ENCODE data around the gene TPMT. TPM values are rescaled to one million over a fixed set of nuclear protein-coding genes. Genes with fewer than 3 reads are reported as not detected.

The TPMT gene
- total RNA-seq, 1 experiment from 2014 or later = 9.7 TPM

GRCh38 chr6:18090349-18090786, 64.5 kb downstream of the TPMT start:
- Histone ChIP-seq H3K27ac (ENCODE audit: low read length) (no peak overlapping the region), H3K4me3 (ENCODE audit: low read depth in 2 of 2, low read length in 2 of 2) (no peak overlapping the region), H3K9me3 (ENCODE audit: control insufficient read depth, insufficient read depth, low read depth, low read length) (no peaks in the 10 kb centered on the region), H3K36me3 (ENCODE audit: control insufficient read depth, insufficient read depth, low read length) (no peaks in the 10 kb centered on the region), H3K4me1 (ENCODE audit: control insufficient read depth, insufficient read depth, low read length) (no peaks in the 10 kb centered on the region), H3K27me3 (ENCODE audit: control insufficient read depth, insufficient read depth, low read length) (no peaks in the 10 kb centered on the region)
- POLR2A ChIA-PET = interaction anchor here (0.6 kb wide), 1 partner anchor 172 kb away, joined by 5 read pairs; no protein-coding TSS in a partner anchor
- TF ChIP-seq POLR2AphosphoS5 (IDR thresholded peaks at IDR 0.05; ENCODE audit: low read depth, low read length) = no peak
- no peak for TF ChIP-seq SIN3A (IDR thresholded peaks at IDR 0.05; ENCODE audit: borderline replicate concordance, insufficient read depth, low read depth, low read length)
- TF ChIP-seq TCF7L2 (IDR thresholded peaks at IDR 0.05; ENCODE audit: low read depth, low read length) = no peak
- TF ChIP-seq, protein P1, sequence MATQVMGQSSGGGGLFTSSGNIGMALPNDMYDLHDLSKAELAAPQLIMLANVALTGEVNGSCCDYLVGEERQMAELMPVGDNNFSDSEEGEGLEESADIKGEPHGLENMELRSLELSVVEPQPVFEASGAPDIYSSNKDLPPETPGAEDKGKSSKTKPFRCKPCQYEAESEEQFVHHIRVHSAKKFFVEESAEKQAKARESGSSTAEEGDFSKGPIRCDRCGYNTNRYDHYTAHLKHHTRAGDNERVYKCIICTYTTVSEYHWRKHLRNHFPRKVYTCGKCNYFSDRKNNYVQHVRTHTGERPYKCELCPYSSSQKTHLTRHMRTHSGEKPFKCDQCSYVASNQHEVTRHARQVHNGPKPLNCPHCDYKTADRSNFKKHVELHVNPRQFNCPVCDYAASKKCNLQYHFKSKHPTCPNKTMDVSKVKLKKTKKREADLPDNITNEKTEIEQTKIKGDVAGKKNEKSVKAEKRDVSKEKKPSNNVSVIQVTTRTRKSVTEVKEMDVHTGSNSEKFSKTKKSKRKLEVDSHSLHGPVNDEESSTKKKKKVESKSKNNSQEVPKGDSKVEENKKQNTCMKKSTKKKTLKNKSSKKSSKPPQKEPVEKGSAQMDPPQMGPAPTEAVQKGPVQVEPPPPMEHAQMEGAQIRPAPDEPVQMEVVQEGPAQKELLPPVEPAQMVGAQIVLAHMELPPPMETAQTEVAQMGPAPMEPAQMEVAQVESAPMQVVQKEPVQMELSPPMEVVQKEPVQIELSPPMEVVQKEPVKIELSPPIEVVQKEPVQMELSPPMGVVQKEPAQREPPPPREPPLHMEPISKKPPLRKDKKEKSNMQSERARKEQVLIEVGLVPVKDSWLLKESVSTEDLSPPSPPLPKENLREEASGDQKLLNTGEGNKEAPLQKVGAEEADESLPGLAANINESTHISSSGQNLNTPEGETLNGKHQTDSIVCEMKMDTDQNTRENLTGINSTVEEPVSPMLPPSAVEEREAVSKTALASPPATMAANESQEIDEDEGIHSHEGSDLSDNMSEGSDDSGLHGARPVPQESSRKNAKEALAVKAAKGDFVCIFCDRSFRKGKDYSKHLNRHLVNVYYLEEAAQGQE (IDR thresholded peaks at IDR 0.05; ENCODE audit: insufficient read depth in 1 of 2, low read depth in 2 of 2, low read length in 1 of 2) = no peak
- no peak for TF ChIP-seq CTCF (IDR thresholded peaks at IDR 0.05)
- no TSS peak for BruUV-seq (replicated peaks)
- CTCF ChIA-PET = no interaction called here
- ATAC-seq (no peak), DNase-seq (ENCODE audit: low read depth, low spot score) (no peak)
- intact Hi-C loops (cut with micrococcal nuclease; ENCODE audit: unreplicated experiment) (no loop called here), in situ Hi-C loops (cut with HindIII; ENCODE audit: low pct_unique_long_range_greater_than_20kb, low sequenced_read_pairs) (no loop called here)

DNA sequence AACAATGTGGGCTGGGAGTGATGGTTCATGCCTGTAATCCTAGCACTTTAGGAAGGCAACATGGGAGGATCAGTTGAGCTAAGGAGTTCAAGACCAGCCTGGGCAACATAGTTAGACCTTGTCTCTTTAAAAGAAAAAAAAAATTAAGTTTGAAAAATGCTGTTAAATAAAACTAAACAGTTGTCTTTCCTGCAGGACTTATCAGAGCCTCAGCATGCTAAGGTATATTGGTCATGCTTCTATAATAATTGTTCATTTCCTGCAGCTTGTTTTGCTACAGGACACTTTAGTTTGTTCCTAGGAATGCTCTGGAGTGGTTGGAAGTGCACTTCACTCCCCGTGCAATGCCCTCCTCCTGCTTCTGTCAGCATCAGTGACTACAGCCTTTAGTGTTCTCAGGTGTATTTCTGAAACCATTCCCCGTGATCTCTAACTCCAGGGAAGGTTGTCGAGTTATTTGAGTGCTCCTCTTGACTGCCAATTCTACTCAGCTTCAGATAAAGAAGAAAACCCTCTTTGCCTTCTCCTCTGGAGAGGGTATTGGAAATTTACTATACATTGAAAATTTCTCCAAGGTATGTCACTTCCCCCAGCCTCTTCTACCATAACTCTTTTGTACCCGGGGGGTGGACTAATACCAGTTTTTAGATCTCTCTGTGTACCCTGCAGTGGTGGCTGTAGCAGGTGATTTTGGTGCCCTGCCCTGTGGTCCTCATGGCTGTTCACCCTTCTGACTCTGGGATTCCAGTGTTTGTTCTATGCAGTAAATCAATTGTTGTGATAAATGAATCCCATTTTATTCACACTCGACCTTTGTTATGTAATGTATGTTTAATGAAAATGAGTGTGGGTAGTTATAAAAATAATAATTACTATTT, 66.2 kb downstream of the TPMT start:
- H3K9me3 ChIP-seq (ENCODE audit: control insufficient read depth, insufficient read depth, low read depth, low read length) = no peaks in the 10 kb centered on the region
- no peak overlapping the region for H3K4me3 ChIP-seq (ENCODE audit: low read depth in 2 of 2, low read length in 2 of 2)
- POLR2A ChIA-PET = no interaction called here
- H3K27ac ChIP-seq (ENCODE audit: low read length) = no peak overlapping the region
- in situ Hi-C loops (cut with HindIII; ENCODE audit: low pct_unique_long_range_greater_than_20kb, low sequenced_read_pairs) (no loop called here), intact Hi-C loops (cut with micrococcal nuclease; ENCODE audit: unreplicated experiment) (no loop called here)
- TF ChIP-seq CTCF (IDR thresholded peaks at IDR 0.05) (no peak), POLR2AphosphoS5 (IDR thresholded peaks at IDR 0.05; ENCODE audit: low read depth, low read length) (no peak), TCF7L2 (IDR thresholded peaks at IDR 0.05; ENCODE audit: low read depth, low read length) (no peak), SIN3A (IDR thresholded peaks at IDR 0.05; ENCODE audit: borderline replicate concordance, insufficient read depth, low read depth, low read length) (no peak)
- TF ChIP-seq, protein P1 (IDR thresholded peaks at IDR 0.05; ENCODE audit: insufficient read depth in 1 of 2, low read depth in 2 of 2, low read length in 1 of 2) = no peak
- CTCF ChIA-PET = no interaction called here
- DNase-seq (ENCODE audit: low read depth, low spot score) (no peak), ATAC-seq (no peak)
- no peaks in the 10 kb centered on the region for H3K4me1 ChIP-seq (ENCODE audit: control insufficient read depth, insufficient read depth, low read length)
- no peaks in the 10 kb centered on the region for H3K27me3 ChIP-seq (ENCODE audit: control insufficient read depth, insufficient read depth, low read length)
- no TSS peak for BruUV-seq (replicated peaks)
- no peaks in the 10 kb centered on the region for H3K36me3 ChIP-seq (ENCODE audit: control insufficient read depth, insufficient read depth, low read length)

All from Panc1 (cell line).